ENCODE measurements around the gene DLG2.

DNA sequence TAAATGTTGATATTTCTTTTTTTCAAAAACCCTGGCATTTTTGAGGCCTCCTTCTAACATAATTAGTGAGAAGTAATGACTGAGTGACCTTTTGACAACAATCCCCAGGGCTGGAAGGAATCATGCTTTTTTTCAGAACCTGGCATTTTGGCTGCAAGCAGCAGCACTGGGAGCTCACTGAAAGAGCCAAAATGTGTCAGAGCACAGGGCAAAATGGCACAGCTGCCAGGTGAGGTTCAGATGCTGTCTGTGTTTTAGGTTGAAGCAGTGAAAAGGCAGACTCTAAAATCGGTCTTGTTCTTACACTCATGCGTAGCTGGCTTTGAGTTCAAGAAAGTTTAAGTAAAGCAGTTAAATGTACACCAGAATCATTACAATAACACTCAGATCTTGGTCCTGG is 1063.8 kb downstream of the DLG2 start:
- TF ChIP-seq, protein P1, sequence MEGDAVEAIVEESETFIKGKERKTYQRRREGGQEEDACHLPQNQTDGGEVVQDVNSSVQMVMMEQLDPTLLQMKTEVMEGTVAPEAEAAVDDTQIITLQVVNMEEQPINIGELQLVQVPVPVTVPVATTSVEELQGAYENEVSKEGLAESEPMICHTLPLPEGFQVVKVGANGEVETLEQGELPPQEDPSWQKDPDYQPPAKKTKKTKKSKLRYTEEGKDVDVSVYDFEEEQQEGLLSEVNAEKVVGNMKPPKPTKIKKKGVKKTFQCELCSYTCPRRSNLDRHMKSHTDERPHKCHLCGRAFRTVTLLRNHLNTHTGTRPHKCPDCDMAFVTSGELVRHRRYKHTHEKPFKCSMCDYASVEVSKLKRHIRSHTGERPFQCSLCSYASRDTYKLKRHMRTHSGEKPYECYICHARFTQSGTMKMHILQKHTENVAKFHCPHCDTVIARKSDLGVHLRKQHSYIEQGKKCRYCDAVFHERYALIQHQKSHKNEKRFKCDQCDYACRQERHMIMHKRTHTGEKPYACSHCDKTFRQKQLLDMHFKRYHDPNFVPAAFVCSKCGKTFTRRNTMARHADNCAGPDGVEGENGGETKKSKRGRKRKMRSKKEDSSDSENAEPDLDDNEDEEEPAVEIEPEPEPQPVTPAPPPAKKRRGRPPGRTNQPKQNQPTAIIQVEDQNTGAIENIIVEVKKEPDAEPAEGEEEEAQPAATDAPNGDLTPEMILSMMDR (IDR thresholded peaks at IDR 0.05; ENCODE audit: low read depth, low read length, missing input control) = no peak
- TF ChIP-seq, protein P2, sequence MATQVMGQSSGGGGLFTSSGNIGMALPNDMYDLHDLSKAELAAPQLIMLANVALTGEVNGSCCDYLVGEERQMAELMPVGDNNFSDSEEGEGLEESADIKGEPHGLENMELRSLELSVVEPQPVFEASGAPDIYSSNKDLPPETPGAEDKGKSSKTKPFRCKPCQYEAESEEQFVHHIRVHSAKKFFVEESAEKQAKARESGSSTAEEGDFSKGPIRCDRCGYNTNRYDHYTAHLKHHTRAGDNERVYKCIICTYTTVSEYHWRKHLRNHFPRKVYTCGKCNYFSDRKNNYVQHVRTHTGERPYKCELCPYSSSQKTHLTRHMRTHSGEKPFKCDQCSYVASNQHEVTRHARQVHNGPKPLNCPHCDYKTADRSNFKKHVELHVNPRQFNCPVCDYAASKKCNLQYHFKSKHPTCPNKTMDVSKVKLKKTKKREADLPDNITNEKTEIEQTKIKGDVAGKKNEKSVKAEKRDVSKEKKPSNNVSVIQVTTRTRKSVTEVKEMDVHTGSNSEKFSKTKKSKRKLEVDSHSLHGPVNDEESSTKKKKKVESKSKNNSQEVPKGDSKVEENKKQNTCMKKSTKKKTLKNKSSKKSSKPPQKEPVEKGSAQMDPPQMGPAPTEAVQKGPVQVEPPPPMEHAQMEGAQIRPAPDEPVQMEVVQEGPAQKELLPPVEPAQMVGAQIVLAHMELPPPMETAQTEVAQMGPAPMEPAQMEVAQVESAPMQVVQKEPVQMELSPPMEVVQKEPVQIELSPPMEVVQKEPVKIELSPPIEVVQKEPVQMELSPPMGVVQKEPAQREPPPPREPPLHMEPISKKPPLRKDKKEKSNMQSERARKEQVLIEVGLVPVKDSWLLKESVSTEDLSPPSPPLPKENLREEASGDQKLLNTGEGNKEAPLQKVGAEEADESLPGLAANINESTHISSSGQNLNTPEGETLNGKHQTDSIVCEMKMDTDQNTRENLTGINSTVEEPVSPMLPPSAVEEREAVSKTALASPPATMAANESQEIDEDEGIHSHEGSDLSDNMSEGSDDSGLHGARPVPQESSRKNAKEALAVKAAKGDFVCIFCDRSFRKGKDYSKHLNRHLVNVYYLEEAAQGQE (IDR thresholded peaks at IDR 0.05) = no peak
- no peak for TF ChIP-seq EGR1 (IDR thresholded peaks at IDR 0.05; ENCODE audit: low read depth in 2 of 2)
- no peak for TF ChIP-seq TAF1 (conservative IDR thresholded peaks at IDR 0.05)
- no peak for TF ChIP-seq RXRA (IDR thresholded peaks at IDR 0.05)
- TF ChIP-seq, protein P3, sequence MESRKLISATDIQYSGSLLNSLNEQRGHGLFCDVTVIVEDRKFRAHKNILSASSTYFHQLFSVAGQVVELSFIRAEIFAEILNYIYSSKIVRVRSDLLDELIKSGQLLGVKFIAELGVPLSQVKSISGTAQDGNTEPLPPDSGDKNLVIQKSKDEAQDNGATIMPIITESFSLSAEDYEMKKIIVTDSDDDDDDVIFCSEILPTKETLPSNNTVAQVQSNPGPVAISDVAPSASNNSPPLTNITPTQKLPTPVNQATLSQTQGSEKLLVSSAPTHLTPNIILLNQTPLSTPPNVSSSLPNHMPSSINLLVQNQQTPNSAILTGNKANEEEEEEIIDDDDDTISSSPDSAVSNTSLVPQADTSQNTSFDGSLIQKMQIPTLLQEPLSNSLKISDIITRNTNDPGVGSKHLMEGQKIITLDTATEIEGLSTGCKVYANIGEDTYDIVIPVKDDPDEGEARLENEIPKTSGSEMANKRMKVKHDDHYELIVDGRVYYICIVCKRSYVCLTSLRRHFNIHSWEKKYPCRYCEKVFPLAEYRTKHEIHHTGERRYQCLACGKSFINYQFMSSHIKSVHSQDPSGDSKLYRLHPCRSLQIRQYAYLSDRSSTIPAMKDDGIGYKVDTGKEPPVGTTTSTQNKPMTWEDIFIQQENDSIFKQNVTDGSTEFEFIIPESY (IDR thresholded peaks at IDR 0.05) = no peak
- TF ChIP-seq SP1 (IDR thresholded peaks at IDR 0.05) = no peak
